Measurements from ENCODE around the gene SCG3. TPM values are rescaled to one million over a fixed set of nuclear protein-coding genes. Genes with fewer than 3 reads are reported as not detected.
"Not testable (repeated sequence)": the region's sequence is repeated elsewhere in the genome, so short reads cannot be mapped to it uniquely, and the experiment has no call there.

SCG3 gene
- total RNA-seq, 2 donors from 2014 or later: 0.72 to 2.0 TPM

DNA sequence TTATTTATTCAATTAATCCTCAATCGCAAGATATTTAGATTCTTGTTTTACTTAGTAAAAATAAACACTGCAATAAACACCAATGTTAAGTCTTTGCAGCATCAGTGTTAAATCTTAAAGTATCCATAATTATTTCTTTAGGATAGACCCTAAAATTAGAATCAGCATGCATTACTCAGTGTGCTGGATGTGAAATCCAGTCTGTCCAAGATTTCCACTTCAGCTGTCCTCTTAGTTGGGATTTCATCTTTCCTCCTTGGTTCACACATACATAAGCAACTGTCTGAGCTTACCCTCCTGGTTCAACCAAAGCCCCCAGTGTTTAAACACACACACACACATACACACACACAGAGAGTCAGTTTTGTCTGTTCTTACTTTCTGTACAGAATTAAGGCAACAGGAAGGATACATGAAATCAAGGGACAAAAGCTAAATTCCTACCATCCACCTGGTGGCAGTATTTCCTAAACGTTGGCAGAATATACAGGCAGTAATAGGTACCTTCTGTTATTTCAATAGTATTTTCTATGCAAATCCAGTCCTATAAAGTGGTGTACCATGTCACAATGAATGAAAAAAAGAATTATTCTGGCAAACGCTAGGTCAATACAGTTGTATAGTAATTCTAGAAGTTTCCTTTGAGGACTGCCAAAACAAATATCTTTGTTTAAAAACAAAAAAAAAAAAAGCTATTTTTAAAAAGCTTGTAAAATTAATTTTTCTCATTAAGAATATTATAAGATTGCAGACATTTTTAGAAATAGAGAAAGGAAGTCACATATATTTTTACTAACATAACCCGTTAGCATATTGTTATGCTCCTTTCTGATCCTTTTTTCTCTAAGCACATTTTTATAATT, 31.4 kb upstream of the SCG3 start:
- Histone ChIP-seq H3K9me3 (no peaks in the 10 kb centered on the region), H3K27me3 (no peaks in the 10 kb centered on the region), H3K27ac (no peak overlapping the region), H3K36me3 (no peaks in the 10 kb centered on the region), H3K4me1 (no peaks in the 10 kb centered on the region), H3K9ac (ENCODE audit: low read depth in 2 of 2, low read length in 2 of 2) (no peak overlapping the region), H3K4me3 (no peak overlapping the region)
- intact Hi-C loops (cut with DNase I): loop anchor here (2.0 kb wide), 1 partner anchor 127 kb away; no protein-coding TSS in a partner anchor
- peak; percentile 59 for DNase-seq
- TF ChIP-seq, protein P1, sequence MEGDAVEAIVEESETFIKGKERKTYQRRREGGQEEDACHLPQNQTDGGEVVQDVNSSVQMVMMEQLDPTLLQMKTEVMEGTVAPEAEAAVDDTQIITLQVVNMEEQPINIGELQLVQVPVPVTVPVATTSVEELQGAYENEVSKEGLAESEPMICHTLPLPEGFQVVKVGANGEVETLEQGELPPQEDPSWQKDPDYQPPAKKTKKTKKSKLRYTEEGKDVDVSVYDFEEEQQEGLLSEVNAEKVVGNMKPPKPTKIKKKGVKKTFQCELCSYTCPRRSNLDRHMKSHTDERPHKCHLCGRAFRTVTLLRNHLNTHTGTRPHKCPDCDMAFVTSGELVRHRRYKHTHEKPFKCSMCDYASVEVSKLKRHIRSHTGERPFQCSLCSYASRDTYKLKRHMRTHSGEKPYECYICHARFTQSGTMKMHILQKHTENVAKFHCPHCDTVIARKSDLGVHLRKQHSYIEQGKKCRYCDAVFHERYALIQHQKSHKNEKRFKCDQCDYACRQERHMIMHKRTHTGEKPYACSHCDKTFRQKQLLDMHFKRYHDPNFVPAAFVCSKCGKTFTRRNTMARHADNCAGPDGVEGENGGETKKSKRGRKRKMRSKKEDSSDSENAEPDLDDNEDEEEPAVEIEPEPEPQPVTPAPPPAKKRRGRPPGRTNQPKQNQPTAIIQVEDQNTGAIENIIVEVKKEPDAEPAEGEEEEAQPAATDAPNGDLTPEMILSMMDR (IDR thresholded peaks at IDR 0.05): peak; percentile 53

- H3K27ac ChIP-seq: no peak overlapping the region
- no peak for DNase-seq
- no peaks in the 10 kb centered on the region for H3K4me1 ChIP-seq
- H3K9ac ChIP-seq (ENCODE audit: low read depth in 2 of 2, low read length in 2 of 2): no peak overlapping the region
- no peaks in the 10 kb centered on the region for H3K36me3 ChIP-seq
- no peaks in the 10 kb centered on the region for H3K9me3 ChIP-seq
- intact Hi-C loops (cut with DNase I): no loop called here
- TF ChIP-seq, protein P1 (IDR thresholded peaks at IDR 0.05): no peak
- H3K27me3 ChIP-seq: no peaks in the 10 kb centered on the region
- no peak overlapping the region for H3K4me3 ChIP-seq
Observed at GRCh38 chr15:51652084-51652668, 29.1 kb upstream of the SCG3 start.

- H3K9ac ChIP-seq (ENCODE audit: low read depth in 2 of 2, low read length in 2 of 2); H3K9me3 ChIP-seq; H3K4me1 ChIP-seq; DNase-seq; intact Hi-C loops (cut with DNase I); H3K27me3 ChIP-seq; H3K36me3 ChIP-seq; H3K27ac ChIP-seq; H3K4me3 ChIP-seq: not testable (repeated sequence)
Observed at GRCh38 chr15:51655401-51656057, 25.8 kb upstream of the SCG3 start.

DNA sequence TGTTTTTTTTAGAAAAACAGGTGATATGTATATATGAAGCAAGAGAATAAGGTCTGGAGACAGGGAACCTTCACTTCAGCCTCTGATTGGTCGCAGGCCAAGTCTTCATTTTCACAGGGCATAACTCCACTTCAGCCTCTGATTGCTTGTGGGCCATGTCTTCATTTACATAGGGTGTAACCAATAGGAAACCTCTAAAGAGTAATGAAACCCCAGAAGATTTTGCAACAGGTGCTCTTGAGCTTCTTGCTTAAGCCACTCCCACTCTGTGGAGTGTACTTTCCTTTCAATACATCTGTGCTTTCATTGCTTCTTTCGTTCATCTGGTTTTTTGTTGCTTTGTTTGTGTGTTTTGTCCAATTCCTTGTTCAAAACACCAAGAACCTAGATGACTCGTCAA, 22.6 kb upstream of the SCG3 start:
- no peak overlapping the region for H3K27ac ChIP-seq
- TF ChIP-seq, protein P1 (IDR thresholded peaks at IDR 0.05): no peak
- no peak overlapping the region for H3K9ac ChIP-seq (ENCODE audit: low read depth in 2 of 2, low read length in 2 of 2)
- no peak for DNase-seq
- H3K4me3 ChIP-seq: no peak overlapping the region
- H3K9me3 ChIP-seq: no peaks in the 10 kb centered on the region
- no peaks in the 10 kb centered on the region for H3K4me1 ChIP-seq
- intact Hi-C loops (cut with DNase I): no loop called here
- H3K27me3 ChIP-seq: no peaks in the 10 kb centered on the region
- H3K36me3 ChIP-seq: no peaks in the 10 kb centered on the region

DNA sequence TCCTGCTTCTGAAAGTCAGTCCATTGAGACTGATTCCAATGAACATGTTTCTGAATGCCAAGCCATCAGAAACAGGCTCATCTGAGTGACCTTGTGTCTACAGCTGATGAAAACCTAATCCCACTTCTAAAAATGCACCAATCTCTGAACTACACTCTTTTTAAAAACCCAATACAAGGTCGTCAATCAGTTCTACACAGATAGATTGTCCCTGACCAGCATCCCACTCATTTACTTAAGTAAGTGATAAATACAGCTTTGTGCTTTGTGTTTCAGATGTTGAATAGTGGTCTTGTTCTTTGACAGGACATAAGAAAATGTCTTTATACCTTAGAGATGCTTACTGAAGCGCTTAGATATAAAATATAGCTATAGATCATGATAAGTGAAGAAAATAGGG, 20.2 kb upstream of the SCG3 start:
- no peaks in the 10 kb centered on the region for H3K9me3 ChIP-seq
- no peaks in the 10 kb centered on the region for H3K36me3 ChIP-seq
- DNase-seq: no peak

More for the DNA sequence above, 20.2 kb upstream of the SCG3 start:
- intact Hi-C loops (cut with DNase I): no loop called here
- no peak overlapping the region for H3K27ac ChIP-seq
- no peak overlapping the region for H3K9ac ChIP-seq (ENCODE audit: low read depth in 2 of 2, low read length in 2 of 2)
- H3K27me3 ChIP-seq: no peaks in the 10 kb centered on the region
- no peaks in the 10 kb centered on the region for H3K4me1 ChIP-seq
- H3K4me3 ChIP-seq: no peak overlapping the region
- TF ChIP-seq, protein P1 (IDR thresholded peaks at IDR 0.05): no peak

Data from colonic mucosa (tissue), 4 donors.